DMS153 (cell line): ENCODE results near the gene HIGD1C.
"Not testable (repeated sequence)": the region's sequence is repeated elsewhere in the genome, so short reads cannot be mapped to it uniquely, and the experiment has no call there.

Experiments used
- DNase-seq: peaks from one replicate; lab custom pipeline; 2025; lab: John Stamatoyannopoulos, UW

Gene HIGD1C

DNA sequence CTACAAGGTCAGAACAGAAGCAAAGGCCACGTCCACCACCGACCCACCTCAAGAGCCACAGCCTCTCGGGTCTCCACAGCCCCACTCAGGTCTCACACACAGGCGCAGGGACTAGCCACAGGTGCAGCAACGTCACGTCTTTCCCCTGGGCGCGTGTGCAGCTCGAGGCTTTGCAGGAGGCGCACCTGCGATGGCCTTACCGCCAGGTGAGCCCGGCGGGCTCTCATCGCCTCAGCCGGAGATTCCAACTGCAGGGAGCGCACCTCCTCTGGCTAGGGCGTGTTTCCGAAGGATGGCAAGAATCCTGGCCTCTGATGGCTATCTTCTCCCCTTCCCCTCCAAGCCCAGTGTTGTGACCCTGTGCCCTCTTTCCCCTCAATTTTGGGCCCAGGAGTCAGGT lies at the start of gene HIGD1C:
HIGD1C (plus strand) TSS at position 35 of the 400 bp plus-strand sequence. CDS start 1,455 bp downstream, outside the sequence.
- DNase-seq = no peak

DNA sequence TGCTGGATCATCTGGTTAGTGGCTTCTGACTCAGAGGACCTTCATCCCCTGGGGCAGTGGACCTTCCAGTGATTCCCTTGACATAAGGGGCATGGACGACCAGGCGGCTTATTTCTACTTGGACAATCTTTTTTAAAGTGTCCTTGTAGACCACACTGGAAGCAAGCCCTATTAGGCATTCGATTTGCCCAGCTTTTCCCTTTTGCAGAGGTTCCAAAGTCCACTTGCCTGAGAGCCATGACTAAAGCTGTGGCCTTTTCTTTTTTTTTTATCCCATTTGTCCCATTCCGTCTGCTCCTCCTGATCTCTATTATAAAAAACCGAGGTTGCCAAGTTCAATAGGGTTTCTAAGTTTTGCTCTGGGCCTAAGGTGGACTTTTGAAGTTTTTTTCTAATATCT lies 43.9 kb upstream of the HIGD1C start:
- not testable (repeated sequence) for DNase-seq

DNA sequence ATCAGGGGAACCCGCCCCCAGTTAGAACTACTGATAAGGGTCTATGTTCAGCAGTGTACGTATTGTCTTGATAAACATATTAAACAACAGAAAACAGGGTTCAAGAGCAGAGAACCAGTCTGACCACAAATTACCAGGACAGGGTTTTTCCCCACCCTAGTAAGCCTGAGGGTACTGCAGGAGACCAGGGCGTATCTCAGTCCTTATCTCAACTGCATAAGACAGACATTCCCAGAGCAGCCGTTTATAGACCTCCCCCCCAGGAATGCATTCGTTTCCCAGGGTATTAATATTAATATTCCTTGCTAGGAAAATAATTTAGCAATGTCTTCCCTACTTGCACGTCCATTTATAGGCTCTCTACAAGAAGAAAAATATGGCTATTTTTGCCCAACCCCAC lies 40.0 kb upstream of the HIGD1C start:
- DNase-seq = not testable (repeated sequence)

DNA sequence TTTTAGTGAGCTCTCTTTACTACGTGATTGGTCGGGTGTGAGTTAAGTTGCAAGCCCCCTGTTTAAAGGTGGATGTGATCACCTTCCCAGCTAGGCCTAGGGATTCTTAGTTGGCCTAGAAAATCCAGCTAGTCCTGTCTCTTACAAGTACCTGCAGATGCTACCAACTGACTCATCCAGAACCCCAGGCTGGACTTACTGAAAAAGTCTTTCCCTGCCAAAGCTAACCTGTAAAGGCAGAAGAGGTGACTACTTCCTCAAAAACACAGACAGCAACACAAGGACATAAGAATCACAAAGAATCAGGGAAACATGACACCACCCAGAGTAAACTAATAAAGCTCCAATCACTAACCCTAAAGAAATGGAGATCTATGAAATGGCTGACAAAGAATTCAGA lies 39.1 kb upstream of the HIGD1C start:
- no peak for DNase-seq

DNA sequence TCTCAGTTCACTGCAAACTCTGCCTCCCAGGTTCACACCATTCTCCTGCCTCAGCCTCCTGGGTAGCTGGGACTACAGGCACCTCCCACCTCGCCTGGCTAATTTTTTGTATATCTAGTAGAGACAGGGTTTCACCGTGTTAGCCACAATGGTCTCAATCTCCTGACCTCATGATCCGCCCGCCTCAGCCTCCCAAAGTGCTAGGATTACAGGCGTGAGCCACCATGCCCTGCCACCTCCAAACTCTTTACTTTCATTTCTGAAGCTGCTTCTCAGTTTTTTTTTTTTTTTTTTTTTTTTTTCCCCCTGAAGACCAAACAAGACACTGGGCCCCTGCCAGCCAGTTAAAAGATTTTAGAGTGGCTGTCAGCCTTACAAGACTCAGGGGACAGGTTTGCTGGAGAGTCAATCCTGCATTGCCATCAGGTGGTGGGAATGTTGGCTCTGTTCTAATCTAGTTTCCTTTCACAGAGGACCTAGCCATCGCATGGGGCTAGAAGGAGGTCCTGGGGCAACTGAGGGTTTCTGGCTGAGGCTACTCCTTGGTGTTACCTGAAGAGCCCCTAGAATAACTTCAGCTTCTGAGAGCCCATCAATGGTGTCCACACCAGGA lies 37.4 kb upstream of the HIGD1C start:
- no peak for DNase-seq

DNA sequence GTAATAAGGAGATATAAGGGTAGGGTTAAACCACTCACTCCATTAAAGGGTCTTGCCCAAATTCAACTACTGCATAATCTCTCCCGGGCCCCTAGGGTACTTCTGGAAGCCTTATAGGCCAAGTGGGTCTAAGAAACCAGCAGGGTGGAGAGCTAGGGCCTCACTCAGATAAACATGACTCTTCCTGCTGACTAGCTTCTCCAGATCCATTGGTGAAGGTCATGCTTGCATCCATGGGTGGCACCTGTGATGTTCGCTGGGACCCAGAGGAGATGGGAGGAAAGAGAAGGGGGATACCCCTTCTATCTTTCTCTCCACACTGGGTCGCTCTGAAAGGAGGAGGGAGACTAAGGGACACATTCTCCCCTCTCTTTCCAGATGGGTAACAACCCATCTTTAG lies 36.1 kb upstream of the HIGD1C start:
- DNase-seq = no peak

DNA sequence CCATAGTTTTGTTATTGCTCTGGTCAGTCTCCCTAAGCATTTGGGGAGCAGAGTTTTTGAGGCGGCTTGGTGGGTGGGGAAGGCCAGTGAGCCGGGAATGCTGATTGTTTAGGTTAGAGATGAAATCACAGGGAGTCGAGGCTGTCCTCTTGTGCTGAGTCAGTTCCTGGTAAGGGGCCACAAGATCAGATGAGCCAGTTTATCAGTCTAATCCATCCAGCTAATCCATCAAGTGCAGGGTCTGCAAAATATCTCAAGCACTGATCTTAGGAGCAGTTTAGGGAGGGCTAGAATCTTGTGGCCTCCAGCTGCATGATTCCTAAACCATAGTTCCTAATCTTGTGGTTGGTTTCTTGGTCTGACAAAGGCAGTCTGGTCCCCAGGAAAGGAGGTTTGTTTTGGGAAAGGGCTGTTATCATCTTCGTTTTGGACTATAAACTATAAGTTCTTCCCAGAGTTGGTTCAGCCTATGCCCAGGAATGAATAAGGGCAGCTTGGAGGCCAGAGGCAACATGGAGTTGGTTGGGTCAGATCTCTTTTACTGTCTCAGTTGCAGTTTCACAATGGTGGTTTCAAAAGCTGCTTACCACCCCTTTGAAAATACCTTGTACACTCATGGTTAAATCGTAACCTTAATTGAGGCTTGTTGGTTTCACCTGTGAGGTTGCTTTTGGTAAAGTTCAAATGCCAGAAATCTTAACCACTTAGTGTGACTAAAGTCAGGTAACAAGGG lies 33.6 kb upstream of the HIGD1C start:
- no peak for DNase-seq

DNA sequence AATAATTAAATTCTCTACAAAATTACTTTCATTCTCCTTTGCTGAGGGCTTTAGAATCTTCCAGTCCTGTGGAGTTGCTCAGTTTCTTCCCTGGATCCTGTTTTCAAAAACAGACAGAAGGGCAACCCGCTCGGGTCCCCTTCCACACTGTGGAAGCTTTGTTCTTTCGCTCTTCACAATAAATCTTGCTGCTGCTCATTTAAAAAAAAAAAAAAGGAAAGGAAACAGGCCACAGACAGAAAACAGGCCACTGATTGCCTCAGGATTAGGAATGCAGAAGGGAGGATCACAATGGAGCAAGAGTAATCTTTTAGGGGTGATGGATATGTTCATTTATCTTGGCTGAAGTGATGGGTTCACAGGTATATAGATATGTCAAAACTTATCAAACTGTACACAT lies 29.5 kb upstream of the HIGD1C start:
- no peak for DNase-seq

DNA sequence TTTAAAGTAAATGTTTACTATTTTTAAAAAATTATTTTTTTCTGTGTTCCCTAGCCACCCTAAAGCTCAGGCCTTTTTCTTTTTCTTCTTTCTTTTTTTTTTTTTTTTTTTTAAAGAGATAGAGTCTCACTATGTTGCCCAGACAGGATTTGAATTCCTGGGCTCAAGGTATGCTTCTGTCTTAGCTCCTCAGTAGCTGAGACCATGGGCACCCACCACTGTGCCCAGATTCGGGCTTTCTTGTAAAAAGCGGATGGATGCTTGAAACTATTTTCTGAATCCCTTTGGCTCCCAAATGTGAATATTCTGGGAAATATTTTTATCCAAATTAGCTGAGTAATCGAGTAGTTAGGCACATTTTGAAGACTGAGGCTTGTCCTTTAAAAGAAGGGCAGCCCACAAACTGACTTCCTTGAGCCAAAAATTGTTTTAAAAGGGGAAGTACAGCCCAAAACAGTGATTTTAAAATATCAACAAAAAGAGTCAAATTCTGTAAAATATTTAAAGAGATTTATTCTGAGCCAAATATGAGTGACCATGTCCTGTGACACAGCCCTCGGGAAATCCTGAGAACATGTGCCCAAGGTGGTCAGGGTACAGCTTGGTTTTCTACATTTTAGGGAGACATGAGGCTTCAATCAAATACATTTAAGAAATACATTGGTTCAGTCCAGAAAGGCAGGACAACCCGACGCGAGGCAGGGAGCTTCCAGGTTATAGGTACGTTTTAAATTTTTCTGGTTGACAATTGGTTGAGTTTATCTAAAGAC lies 28.8 kb upstream of the HIGD1C start:
- no peak for DNase-seq

DNA sequence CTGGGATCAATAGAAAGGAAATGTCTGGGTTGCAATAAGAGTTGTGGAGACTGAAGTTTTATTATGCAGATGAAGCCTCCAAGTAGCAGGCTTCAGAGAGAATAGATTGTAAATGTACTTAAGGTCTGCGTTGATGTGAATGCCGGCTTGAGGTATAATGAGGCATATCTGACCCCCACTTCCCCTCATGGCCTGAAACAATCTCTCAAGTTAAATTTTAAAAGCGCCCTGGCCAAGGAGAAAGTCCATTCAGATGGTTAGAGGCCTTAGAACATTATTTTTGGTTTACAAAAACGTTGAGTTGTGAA lies 28.3 kb upstream of the HIGD1C start:
- no peak for DNase-seq

DNA sequence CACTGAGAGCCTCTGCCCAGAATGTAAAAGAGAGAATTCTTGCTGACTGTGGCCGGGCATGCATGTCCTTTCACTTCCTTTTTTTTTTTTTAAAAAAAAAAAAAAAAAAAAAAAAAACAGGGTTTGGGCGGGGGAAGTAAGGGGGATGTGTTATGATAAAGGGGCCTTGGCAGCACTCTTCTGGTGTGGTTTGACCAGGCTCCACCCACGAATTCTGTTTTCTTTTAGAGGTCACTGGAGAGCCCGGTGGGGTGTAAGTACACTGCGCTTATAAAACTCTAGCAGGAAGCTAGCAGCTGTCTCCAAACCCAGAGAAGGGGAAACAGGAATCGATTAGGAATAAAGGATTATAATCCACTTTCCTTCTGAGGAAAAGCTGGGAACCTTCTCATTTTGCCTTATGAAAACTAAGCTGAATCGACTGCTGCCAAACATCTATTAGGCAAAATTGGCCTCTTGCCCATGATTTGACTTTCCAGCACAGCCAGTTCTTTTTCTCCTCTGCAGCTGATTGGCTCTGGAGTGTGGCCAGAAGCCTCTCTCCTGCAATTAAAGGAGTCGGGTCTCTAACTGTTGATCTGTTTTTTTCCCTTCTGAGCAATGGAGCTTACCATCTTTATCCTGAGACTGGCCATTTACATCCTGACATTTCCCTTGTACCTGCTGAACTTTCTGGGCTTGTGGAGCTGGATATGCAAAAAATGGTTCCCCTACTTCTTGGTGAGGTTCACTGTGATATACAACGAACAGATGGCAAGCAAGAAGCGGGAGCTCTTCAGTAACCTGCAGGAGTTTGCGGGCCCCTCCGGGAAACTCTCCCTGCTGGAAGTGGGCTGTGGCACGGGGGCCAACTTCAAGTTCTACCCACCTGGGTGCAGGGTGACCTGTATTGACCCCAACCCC lies 27.7 kb upstream of the HIGD1C start:
- DNase-seq = peak; percentile 76

DNA sequence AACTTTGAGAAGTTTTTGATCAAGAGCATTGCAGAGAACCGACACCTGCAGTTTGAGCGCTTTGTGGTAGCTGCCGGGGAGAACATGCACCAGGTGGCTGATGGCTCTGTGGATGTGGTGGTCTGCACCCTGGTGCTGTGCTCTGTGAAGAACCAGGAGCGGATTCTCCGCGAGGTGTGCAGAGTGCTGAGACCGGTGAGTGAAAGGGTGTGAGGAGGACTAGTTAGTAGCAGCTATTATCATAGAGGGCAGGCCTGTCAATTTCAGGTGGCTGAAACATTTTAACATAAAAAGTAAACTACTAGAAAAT lies 27.0 kb upstream of the HIGD1C start:
- no peak for DNase-seq

DNA sequence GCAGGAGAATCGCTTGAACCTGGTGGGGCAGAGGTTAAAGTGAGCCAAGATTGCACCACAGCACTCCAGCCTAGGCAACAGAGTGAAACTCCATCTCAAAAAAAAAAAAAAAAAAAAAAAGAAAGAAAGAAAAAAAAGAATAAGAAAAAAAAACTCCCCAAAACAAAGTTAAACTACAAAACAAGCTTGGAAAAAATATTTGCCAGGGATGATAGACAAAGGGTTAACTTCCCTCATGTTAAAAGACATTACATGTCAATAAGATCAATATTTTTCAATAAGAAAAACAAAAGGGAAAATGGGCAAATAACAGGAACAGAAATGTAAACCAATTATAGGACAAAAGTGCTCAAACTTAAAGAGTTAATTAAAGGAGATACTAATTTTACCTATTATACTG lies 26.4 kb upstream of the HIGD1C start:
- no peak for DNase-seq

DNA sequence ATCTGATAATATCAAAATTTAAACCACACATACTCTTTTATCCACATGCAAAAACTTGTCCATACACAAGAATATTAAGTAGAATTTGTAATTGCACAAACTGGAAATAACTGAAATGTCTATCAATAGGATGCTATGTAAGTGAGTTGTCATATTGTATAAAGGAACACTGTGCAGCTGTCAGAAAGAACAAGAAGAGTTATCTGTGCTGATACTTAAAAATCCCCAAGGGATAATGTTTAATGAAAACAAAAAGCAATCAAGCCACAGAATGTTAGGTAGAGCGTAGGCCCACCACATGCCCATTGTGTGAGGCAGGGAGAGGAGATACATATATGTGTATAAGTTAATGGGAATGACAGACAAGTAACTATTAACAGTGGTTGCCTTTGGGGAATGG lies 25.9 kb upstream of the HIGD1C start:
- DNase-seq = no peak

DNA sequence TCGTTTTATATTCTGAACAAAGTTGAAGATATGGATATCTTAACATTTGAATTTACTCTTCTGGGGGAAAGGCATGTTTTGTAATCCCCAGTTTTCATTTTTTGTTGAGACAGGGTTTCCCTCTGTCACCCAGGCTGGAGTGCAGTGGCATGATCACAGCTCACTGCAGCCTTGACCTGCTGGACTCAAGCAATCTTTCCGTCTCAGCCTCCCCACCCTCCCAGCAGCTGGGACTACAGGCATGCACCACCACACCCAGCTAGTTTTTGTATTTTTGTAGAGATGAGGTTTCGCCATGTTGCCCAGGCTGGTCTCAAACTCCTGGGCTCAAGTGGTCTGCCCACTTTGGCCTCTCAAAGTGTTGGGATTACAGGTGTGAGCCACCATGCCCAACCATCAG lies 25.4 kb upstream of the HIGD1C start:
- DNase-seq = not testable (repeated sequence)

DNA sequence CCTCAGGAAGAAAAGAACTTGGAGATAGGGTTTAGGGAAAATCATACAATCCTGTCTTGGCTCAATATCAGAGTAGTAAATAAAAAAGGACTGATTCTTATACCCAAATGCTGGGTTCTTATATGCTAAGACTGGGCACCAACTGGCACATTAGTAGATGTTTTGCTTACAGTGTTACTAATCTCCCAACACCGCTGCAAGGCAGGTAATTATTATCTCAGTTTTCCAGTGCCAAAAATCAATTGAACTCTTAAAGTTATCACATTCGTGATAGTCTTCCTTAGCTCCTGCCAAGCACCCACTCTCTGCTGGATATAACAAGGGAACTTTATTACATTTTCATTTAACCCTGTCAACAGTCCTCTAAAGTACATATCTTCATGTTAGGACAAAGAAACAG lies 25.0 kb upstream of the HIGD1C start:
- DNase-seq = no peak

DNA sequence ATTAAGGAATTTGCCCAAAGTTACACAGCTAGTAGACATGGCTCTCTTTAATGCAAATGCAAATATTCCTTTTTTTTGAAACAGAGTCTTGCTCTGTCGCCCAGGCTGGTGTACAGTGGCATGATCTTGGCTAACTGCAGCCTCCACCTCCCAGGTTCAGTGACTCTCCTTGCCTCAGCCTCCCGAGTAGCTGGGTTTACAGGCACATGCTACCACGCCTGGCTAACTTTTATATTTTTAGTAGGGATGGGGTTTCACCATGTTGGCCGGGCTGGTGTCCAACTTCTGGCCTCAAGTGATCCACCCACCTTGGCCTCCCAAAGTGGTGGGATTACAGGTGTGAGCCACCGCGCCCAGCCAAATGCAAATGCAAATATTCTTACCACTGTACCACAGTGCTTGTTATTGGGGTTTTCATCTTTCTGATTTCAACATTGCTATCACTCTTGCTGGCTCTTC lies 24.5 kb upstream of the HIGD1C start:
- no peak for DNase-seq

DNA sequence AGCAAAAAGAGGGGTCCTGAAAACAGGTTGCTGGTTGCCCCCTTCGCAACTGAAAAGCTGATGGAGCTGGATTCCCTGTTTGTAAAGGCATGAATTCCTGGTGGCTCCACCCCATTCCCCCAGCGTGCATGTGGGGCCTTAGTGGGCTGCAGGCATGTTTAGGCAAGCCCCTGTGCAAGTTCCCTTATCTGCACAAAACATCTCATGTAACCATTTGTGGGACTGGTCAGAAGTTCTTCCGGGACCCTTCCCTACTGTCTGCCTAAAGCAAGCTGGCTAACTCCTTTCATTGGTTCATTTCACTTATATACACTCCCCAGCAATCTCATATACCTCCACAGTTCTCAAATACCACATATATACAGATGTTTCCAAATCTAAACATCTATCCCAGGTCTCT lies 24.0 kb upstream of the HIGD1C start:
- DNase-seq = no peak

DNA sequence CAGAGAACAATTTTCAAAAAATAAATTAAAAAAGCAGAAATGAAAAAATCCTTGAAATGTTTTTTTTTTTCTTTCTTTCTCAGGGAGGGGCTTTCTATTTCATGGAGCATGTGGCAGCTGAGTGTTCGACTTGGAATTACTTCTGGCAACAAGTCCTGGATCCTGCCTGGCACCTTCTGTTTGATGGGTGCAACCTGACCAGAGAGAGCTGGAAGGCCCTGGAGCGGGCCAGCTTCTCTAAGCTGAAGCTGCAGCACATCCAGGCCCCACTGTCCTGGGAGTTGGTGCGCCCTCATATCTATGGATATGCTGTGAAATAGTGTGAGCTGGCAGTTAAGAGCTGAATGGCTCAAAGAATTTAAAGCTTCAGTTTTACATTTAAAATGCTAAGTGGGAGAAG lies 22.5 kb upstream of the HIGD1C start:
- no peak for DNase-seq

DNA sequence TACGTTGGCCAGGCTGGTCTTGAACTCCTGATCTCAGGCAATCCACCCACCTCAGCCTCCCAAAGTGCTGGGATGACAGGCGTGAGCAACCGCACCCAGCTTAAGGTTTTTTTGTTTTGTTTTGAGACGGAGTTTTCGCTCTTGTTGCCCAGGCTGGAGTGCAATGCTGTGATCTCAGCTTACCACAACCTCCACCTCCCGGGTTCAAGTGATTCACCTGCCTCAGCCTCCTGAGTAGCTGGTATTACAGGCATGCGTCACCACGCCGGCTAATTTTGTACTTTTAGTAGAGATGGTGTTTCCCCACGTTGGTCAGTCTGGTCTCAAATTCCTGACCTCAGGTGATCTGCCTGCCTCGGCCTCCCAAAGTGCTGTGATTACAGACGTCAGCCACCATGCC lies 21.9 kb upstream of the HIGD1C start:
- not testable (repeated sequence) for DNase-seq

DNA sequence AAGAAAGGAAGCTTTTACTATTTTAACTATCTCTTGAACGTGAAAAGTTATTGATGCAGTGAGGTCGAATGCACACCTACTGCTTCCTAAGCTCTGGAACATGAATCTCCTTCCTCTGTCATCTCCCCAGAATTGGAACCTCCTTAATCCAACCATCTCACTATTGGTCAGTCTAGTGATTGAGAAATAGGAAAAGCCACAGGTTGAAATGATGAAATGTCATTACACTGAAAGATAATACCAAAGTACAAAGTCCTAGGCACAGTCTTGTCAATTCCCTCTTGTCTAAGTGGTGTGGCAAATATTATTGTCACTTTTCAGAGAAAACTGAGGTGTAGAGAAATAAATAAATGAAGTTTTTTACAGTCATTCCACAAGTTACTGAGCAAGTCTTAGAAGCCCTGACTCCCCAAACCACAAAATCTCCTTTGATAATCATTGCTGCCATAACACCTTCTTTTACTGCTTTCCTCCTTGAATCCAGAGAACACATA lies 19.5 kb upstream of the HIGD1C start:
- DNase-seq = no peak

DNA sequence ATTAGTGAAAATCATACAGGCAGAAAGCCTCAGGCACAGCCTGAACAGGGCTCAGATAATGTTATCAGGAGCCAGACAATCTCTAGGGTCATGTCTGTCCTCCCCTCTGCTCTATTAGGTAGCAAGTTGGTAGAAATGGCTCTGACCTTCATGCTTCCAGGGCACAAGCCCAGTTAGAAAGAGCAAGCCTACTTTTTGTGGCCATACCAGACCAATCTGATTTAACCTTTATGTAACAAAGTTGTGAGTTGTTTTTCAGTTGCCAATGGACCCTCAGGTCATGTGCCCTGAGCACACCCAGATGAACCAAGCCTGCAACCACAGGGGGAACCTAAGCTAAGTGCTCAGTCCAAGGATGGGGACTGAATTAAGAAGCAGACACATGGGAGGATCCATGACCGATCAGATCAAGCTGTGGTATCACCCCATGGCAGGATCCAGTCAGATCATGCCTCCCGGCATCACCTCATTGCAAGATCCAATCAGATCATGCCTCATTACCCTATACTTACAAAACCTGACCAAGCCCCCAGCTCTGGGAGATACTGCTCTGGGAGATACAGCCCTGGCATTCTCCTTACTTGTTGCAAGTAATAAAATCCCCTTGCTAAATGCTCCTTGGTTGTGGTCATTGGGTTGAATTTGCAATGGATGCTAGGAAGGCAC lies 18.8 kb upstream of the HIGD1C start:
- no peak for DNase-seq
